Neural cell (in vitro differentiated cells): ENCODE measurements around the gene RAB3D. TPM values are rescaled to one million over a fixed set of nuclear protein-coding genes. Genes with fewer than 3 reads are reported as not detected.

Source experiments
- H2AFZ ChIP-seq: fragments of 200-600, 300-800 bp; sonication (generic), shearing (Covaris generic); 2 replicates; pipeline ENCODE4 v1.6.0; 2014; ENCODE audit warnings: low read depth, mild to moderate bottlenecking, antibody characterized with exemption, low read length, moderate library complexity
- H3F3A ChIP-seq: fragments of 200-600 bp; shearing (Covaris generic); 2 replicates; pipeline ENCODE4 v1.6.1; 2016; ENCODE audit warnings: mild to moderate bottlenecking, moderate library complexity, mixed read lengths, antibody characterized with exemption, low read length; ENCODE audit not compliant: insufficient read depth, poor library complexity, severe bottlenecking
- H3K27ac ChIP-seq: fragments of 200-600, 300-800 bp; sonication (generic), shearing (Covaris generic); 2 replicates; pipeline ENCODE4 v1.5.1; 2014; ENCODE audit warnings: mild to moderate bottlenecking, low read length, moderate library complexity
- H3K27me3 ChIP-seq: fragments of 300-800, 200-600 bp; sonication (generic), shearing (Covaris generic); 2 replicates; pipeline ENCODE4 v1.6.0; 2014; ENCODE audit warnings: mild to moderate bottlenecking, low read depth, low read length, moderate library complexity; ENCODE audit not compliant: insufficient read depth
- H3K36me3 ChIP-seq: fragments of 300-800, 200-600 bp; sonication (generic), shearing (Covaris generic); 2 replicates; pipeline ENCODE4 v1.5.1; 2014; ENCODE audit warnings: mild to moderate bottlenecking, antibody characterized with exemption, low read length, moderate library complexity; ENCODE audit not compliant: insufficient read depth
- H3K4me2 ChIP-seq: fragments of 300-800, 200-600 bp; sonication (generic), shearing (Covaris generic); 2 replicates; pipeline ENCODE4 v1.6.0; 2014; ENCODE audit warnings: mild to moderate bottlenecking, low read length
- H3K4me3 ChIP-seq: fragments of 300-800, 200-600 bp; sonication (generic), shearing (Covaris generic); 2 replicates; pipeline ENCODE4 v1.5.1; 2014; ENCODE audit warnings: mild to moderate bottlenecking, low read length, moderate library complexity
- H3K79me2 ChIP-seq: fragments of 200-600 bp; shearing (Covaris generic); replicated peaks from 2 replicates; pipeline ENCODE4 v1.6.0; 2014; ENCODE audit warnings: mild to moderate bottlenecking, low read length, moderate library complexity; ENCODE audit not compliant: insufficient read depth
- H3K9ac ChIP-seq: fragments of 300-800, 200-600 bp; sonication (generic), shearing (Covaris generic); 2 replicates; pipeline ENCODE4 v1.6.1; 2016; ENCODE audit warnings: mild to moderate bottlenecking, low read length, mixed read lengths
- H3K9me2 ChIP-seq: fragments of 200-600 bp; shearing (Covaris generic); 2 replicates; pipeline ENCODE4 v1.6.1; 2016; ENCODE audit warnings: mild to moderate bottlenecking, low read length, mixed read lengths; ENCODE audit not compliant: insufficient read depth
- H3K9me3 ChIP-seq: fragments of 200-600, 300-800 bp; sonication (generic), shearing (Covaris generic); 2 replicates; pipeline ENCODE4 v1.6.1; 2016; ENCODE audit warnings: mild to moderate bottlenecking, mixed run types, low read length, moderate library complexity, mixed read lengths
- H4K20me1 ChIP-seq: fragments of 200-600 bp; shearing (Covaris generic); 2 replicates; pipeline ENCODE4 v1.6.1; 2016; ENCODE audit warnings: mild to moderate bottlenecking, mixed run types; ENCODE audit not compliant: insufficient read depth
- CTCF ChIP-seq: fragments of 450-650 bp; IDR thresholded peaks from 2 replicates; pipeline ENCODE4 v1.5.1; 2014; ENCODE audit warnings: antibody characterized with exemption, mild to moderate bottlenecking, moderate library complexity; ENCODE audit not compliant: poor library complexity, severe bottlenecking
- EP300 ChIP-seq: fragments of 450-650 bp; conservative IDR thresholded peaks from 2 replicates; pipeline ENCODE4 v1.6.1; 2014; ENCODE audit warnings: antibody characterized with exemption, mild to moderate bottlenecking, moderate library complexity; ENCODE audit not compliant: poor library complexity, severe bottlenecking
- EZH2 ChIP-seq: fragments of 200-600, 300-800 bp; shearing (Covaris generic), sonication (generic); IDR thresholded peaks from 2 replicates; pipeline ENCODE4 v1.6.1; 2014; ENCODE audit warnings: antibody characterized with exemption, low read length, borderline replicate concordance, mild to moderate bottlenecking; ENCODE audit not compliant: insufficient read depth, poor library complexity, severe bottlenecking
- MXI1 ChIP-seq: fragments of 450-650 bp; conservative IDR thresholded peaks from 2 replicates; pipeline ENCODE4 v1.6.1; 2014; ENCODE audit warnings: antibody characterized with exemption, mild to moderate bottlenecking; ENCODE audit not compliant: poor library complexity, severe bottlenecking
- POLR2AphosphoS5 ChIP-seq: IDR thresholded peaks from 2 replicates; pipeline ENCODE4 v1.6.1; 2012
- RAD21 ChIP-seq: fragments of 450-650 bp; conservative IDR thresholded peaks from 2 replicates; pipeline ENCODE4 v1.6.1; 2014; ENCODE audit warnings: antibody characterized with exemption, mild to moderate bottlenecking, moderate library complexity
- REST ChIP-seq: IDR thresholded peaks from 2 replicates; pipeline ENCODE4 v1.6.1; 2012; ENCODE audit warnings: borderline replicate concordance
- SMC3 ChIP-seq: fragments of 450-650 bp; conservative IDR thresholded peaks from 2 replicates; pipeline ENCODE4 v1.6.1; 2014; ENCODE audit warnings: antibody characterized with exemption, mild to moderate bottlenecking, moderate library complexity; ENCODE audit not compliant: poor library complexity
- TAF1 ChIP-seq: IDR thresholded peaks from 2 replicates; pipeline ENCODE4 v1.6.1; 2012; ENCODE audit warnings: low read depth
- polyA plus RNA-seq: library from polyadenylated mRNA; depleted of rRNA; stranded (reverse); fragments of >200 nt; gene quantifications from 2 replicates; pipeline ENCODE4 v1.2.3, GENCODE V29; 2014

RAB3D gene
- polyA plus RNA-seq, 1 donor from 2014 or later = 19.3 TPM

GRCh38 chr19:11364935-11365334 is 25.5 kb upstream of the RAB3D start:
- Histone ChIP-seq H3K9me3 (no peaks in the 10 kb centered on the region), H3K27me3 (no peaks in the 10 kb centered on the region), H3K4me3 (no peak overlapping the region), H3K4me2 (no peak overlapping the region), H3K36me3 (peaks cover 5% of the 10 kb centered on the region), H3K27ac (no peak overlapping the region), H3F3A (no peaks in the 10 kb centered on the region), H3K9me2 (no peaks in the 10 kb centered on the region), H2AFZ (no peak overlapping the region), H3K9ac (no peak overlapping the region), H3K79me2 (no peaks in the 10 kb centered on the region), H4K20me1 (no peaks in the 10 kb centered on the region)
- TF ChIP-seq MXI1 = no peak
- TF ChIP-seq SMC3 = no peak
- no peak for TF ChIP-seq TAF1

GRCh38 chr19:11364296-11364904 is 24.9 kb upstream of the RAB3D start:
- Histone ChIP-seq H3K36me3 (peaks cover 9% of the 10 kb centered on the region), H3K79me2 (no peaks in the 10 kb centered on the region), H3K27me3 (no peaks in the 10 kb centered on the region), H3K4me3 (no peak overlapping the region), H3K27ac (no peak overlapping the region), H2AFZ (no peak overlapping the region), H4K20me1 (no peaks in the 10 kb centered on the region), H3K9me2 (no peaks in the 10 kb centered on the region), H3K9me3 (no peaks in the 10 kb centered on the region), H3K4me2 (no peak overlapping the region), H3F3A (no peaks in the 10 kb centered on the region), H3K9ac (no peak overlapping the region)
- TF ChIP-seq REST (no peak), TAF1 (no peak), EP300 (no peak), EZH2 (no peak), POLR2AphosphoS5 (no peak), CTCF (no peak), MXI1 (no peak), SMC3 (no peak), RAD21 (no peak)
